Measurements from ENCODE around the gene FOCAD.

- TF ChIP-seq CTCF (conservative IDR thresholded peaks at IDR 0.05; ENCODE audit: low read length) (no peak), EZH2phosphoT487 (IDR thresholded peaks at IDR 0.05; ENCODE audit: borderline replicate concordance) (no peak)
Measured at GRCh38 chr9:20636888-20637440, 47.1 kb upstream of the FOCAD start.
